ENCODE data around the gene SPDYE18. TPM values are rescaled to one million over a fixed set of nuclear protein-coding genes. Genes with fewer than 3 reads are reported as not detected.

The SPDYE18 gene
- 0.08 to 0.11 TPM in 2 of 5 replicates, not detected in the others for total RNA-seq (2022; extraction: Qiagen RNA extraction)

DNA sequence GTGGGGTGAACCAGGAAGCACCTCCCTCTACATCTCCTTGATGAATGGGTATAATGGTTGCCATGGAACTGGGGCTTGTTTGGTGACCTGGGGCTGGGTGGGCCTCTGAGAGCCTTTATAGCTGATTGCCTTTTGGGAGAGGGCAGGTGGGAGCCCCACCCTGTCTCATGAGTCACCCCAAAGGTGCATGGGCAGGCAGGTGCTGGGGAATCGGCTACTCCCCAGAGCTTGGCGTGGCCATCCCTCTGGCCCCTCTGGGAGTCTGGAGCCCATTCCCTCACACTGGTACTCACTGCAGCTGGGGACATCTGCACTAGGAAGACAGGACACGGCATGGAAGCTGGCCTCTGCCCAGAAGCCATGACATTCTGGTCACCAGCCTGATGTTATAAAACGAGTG lies at the start of gene SPDYE18:
Gene SPDYE18 (minus strand): TSS at position 2 of the 400 bp plus-strand sequence. CDS start 2,046 bp downstream, outside the sequence.

GRCh38 chr7:77032261-77032660 lies 30.1 kb downstream of the SPDYE18 start, which contains the start of gene SPDYE17:
TSS of gene SPDYE17 (minus strand) at chr7:77032361. CDS start at chr7:77030570, 1,791 bp downstream.

Other genes with a start within 250 kb of the SPDYE18 start
- not detected in 5 replicates for gene SPDYE17, start 30.2 kb downstream of the SPDYE18 start, total RNA-seq (2022; extraction: Qiagen RNA extraction)
- 0.46 to 0.70 TPM (median 0.57 TPM) in 5 replicates for gene CCDC146, start 60.1 kb upstream of the SPDYE18 start, total RNA-seq (2022; extraction: Qiagen RNA extraction)
- not detected in 5 replicates for gene FGL2, start 137.3 kb upstream of the SPDYE18 start, total RNA-seq (2022; extraction: Qiagen RNA extraction)

Data from A549 treated with CORT108297 at 1 μM for 4 hours (cell line).